Activated naive CD4-positive, alpha-beta T cell treated with anti-CD3 and anti-CD28 coated beads, Interleukin-2, amount 50 U/mL, for 24 hours (primary cell): ENCODE measurements around the gene HAUS5.

Experiments used
- H3K27ac Mint-ChIP-seq: one replicate; pipeline ENCODE4 v1.8.0; 2021; ENCODE audit warnings: mild to moderate bottlenecking, mixed read lengths
- H3K27me3 Mint-ChIP-seq: one replicate; pipeline ENCODE4 v1.8.0; 2021; ENCODE audit warnings: mixed read lengths
- H3K36me3 Mint-ChIP-seq: one replicate; pipeline ENCODE4 v1.8.0; 2021; ENCODE audit warnings: mixed read lengths
- H3K4me1 Mint-ChIP-seq: one replicate; pipeline ENCODE4 v1.8.0; 2021; ENCODE audit warnings: mixed read lengths
- H3K4me3 Mint-ChIP-seq: one replicate; pipeline ENCODE4 v1.8.0; 2021; ENCODE audit warnings: mild to moderate bottlenecking, mixed read lengths
- H3K9me3 Mint-ChIP-seq: one replicate; pipeline ENCODE4 v1.8.0; 2021; ENCODE audit warnings: mixed read lengths

The HAUS5 gene

GRCh38 chr19:35623327-35624010 lies 10.9 kb downstream of the HAUS5 start:
- Mint-ChIP-seq H3K9me3 (no peaks in the 10 kb centered on the region), H3K4me3 (no peak overlapping the region), H3K36me3 (peaks cover 2% of the 10 kb centered on the region), H3K27ac (no peak overlapping the region), H3K27me3 (no peaks in the 10 kb centered on the region), H3K4me1 (peaks cover 4% of the 10 kb centered on the region)

DNA sequence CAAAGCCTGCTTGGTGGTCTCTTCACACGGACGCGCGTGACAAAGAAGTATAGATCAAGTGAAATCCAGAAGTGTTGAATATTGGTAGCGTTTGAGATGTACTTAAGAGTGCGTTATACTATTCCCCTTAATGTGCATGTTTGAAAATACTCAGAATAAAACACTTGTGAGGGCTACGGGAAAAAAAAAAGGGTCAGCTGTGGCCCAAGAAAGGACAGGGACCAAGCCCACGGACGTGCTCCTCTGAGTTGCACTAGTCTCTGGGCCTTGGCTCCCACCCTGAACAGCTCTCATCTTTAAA lies 15.7 kb downstream of the HAUS5 start:
- Mint-ChIP-seq H3K36me3 (peaks cover 14% of the 10 kb centered on the region), H3K9me3 (no peaks in the 10 kb centered on the region), H3K4me1 (peaks cover 30% of the 10 kb centered on the region), H3K27ac (peak overlapping the region; percentile 99), H3K27me3 (no peaks in the 10 kb centered on the region), H3K4me3 (peak overlapping the region; percentile 100)

DNA sequence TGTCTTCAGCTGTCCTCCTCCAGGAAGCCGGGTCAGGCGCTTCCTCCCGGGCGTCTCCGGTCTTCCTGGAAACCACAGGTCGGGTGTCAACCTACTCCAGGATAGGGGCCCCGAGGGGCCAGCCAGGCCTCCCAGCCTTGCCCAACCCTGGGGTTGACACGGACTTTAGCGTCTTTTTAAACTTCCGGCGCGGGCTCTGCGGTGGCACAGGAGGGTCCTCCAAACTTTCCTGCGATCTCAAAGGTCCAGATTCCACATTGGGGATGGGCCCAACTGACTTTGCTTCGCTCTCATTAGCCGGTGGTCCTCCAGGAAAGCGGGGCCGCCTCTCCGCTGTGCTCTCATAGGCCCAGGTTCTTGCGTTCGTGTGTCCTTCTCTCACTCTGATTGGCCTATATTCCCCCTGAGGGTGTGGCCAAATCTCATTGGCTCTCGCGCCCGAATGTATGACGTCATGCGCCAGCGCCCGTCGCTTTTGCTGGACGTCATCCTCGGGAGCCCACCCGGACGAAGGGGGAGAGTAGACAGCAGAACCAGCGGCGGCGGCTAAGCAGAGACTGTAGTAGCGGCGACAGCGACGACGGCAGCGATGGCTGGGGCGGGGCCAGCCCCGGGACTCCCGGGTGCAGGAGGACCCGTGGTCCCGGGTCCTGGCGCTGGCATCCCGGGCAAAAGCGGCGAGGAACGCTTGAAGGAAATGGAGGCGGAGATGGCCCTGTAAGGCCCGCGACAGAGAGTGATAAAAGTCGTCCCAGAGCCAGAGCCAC lies 16.2 kb downstream of the HAUS5 start, which contains the start of gene RBM42:
RBM42 (plus strand) TSS at position 472 of the 767 bp plus-strand sequence; CDS start at position 590, 118 bp downstream.
- H3K27ac Mint-ChIP-seq = peak within 1 kb of the TSS; percentile 99
- H3K9me3 Mint-ChIP-seq = no peaks in the 10 kb centered on the region
- H3K4me3 Mint-ChIP-seq = peak within 1 kb of the TSS; percentile 100
- H3K27me3 Mint-ChIP-seq = no peaks in the 10 kb centered on the region
- peaks cover 30% of the 10 kb centered on the region for H3K4me1 Mint-ChIP-seq
- H3K36me3 Mint-ChIP-seq = peaks cover 16% of the 10 kb centered on the region

GRCh38 chr19:35629332-35629633 lies 16.7 kb downstream of the HAUS5 start:
- Mint-ChIP-seq H3K4me3 (peak overlapping the region; percentile 100), H3K27me3 (no peaks in the 10 kb centered on the region), H3K27ac (peak overlapping the region; percentile 99), H3K36me3 (peaks cover 16% of the 10 kb centered on the region), H3K4me1 (peaks cover 30% of the 10 kb centered on the region), H3K9me3 (no peaks in the 10 kb centered on the region)

- Mint-ChIP-seq H3K4me3 (no peak overlapping the region), H3K36me3 (peaks cover 17% of the 10 kb centered on the region), H3K27ac (no peak overlapping the region), H3K27me3 (no peaks in the 10 kb centered on the region), H3K4me1 (peaks cover 22% of the 10 kb centered on the region), H3K9me3 (no peaks in the 10 kb centered on the region)
These were observed 21.3 kb downstream of the HAUS5 start for GRCh38 chr19:35633727-35634440.

- peaks cover 12% of the 10 kb centered on the region for H3K36me3 Mint-ChIP-seq
- H3K4me3 Mint-ChIP-seq = no peak overlapping the region
- H3K4me1 Mint-ChIP-seq = peaks cover 14% of the 10 kb centered on the region
- no peaks in the 10 kb centered on the region for H3K27me3 Mint-ChIP-seq
- no peaks in the 10 kb centered on the region for H3K9me3 Mint-ChIP-seq
- no peak overlapping the region for H3K27ac Mint-ChIP-seq
These were observed 24.1 kb downstream of the HAUS5 start for GRCh38 chr19:35636651-35637050.

DNA sequence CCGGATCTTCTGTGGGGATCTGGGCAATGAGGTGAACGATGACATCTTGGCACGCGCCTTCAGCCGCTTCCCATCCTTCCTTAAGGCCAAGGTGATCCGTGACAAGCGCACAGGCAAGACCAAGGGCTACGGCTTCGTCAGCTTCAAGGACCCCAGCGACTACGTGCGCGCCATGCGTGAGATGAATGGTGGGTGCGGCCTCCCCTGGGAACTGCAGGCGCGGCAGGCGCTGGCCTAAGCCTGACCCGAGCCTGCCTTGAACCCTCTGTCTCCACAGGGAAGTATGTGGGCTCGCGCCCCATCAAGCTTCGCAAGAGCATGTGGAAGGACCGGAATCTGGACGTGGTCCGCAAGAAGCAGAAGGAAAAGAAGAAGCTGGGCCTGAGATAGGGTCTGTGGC lies 24.6 kb downstream of the HAUS5 start:
- Mint-ChIP-seq H3K27ac (no peak overlapping the region), H3K9me3 (no peaks in the 10 kb centered on the region), H3K36me3 (peaks cover 7% of the 10 kb centered on the region), H3K4me3 (no peak overlapping the region), H3K27me3 (no peaks in the 10 kb centered on the region), H3K4me1 (peaks cover 11% of the 10 kb centered on the region)

DNA sequence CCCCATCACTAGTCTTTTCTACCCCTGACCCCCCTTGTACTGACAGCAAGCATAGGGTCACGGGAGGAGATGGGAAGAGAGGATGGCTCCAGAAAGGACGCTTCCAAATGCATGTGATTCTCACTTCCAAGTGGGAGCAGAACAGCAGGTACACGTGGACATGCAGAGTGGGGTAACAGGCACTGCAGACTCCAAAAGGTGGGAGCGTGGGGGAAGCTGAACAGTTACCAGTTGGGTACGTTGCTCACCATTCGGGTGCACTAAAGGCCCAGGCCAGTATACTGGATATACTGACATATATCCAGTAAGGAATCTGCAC lies 26.7 kb downstream of the HAUS5 start:
- Mint-ChIP-seq H3K4me3 (no peak overlapping the region), H3K9me3 (no peaks in the 10 kb centered on the region), H3K27me3 (no peaks in the 10 kb centered on the region), H3K36me3 (peaks cover 2% of the 10 kb centered on the region), H3K4me1 (peaks cover 15% of the 10 kb centered on the region), H3K27ac (no peak overlapping the region)

DNA sequence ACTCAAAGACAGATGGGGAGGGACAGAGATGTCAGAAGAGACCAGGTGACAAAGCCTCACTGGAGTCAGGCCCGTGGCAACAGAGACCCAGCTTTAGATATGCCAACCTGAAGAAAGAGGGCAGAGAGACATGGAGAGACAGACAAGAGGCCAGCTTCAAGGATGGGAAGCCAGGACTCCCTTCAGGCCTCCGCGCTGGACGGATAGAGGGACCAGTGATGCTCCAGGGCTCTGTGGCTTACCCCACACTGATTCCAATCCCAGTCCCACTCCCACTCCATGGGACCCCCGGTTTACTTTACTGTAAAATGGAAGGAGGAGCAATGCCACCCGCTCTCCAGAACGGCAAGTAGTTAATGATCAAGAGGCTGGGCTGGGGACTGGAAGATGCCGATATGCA lies 27.3 kb downstream of the HAUS5 start:
- Mint-ChIP-seq H3K27me3 (no peaks in the 10 kb centered on the region), H3K27ac (no peak overlapping the region), H3K4me3 (no peak overlapping the region), H3K4me1 (peaks cover 21% of the 10 kb centered on the region), H3K9me3 (no peaks in the 10 kb centered on the region), H3K36me3 (peaks cover 2% of the 10 kb centered on the region)

- Mint-ChIP-seq H3K4me1 (peaks cover 34% of the 10 kb centered on the region), H3K9me3 (no peaks in the 10 kb centered on the region), H3K36me3 (no peaks in the 10 kb centered on the region), H3K27ac (no peak within 1 kb of the TSS), H3K4me3 (peak within 1 kb of the TSS; percentile 23), H3K27me3 (no peaks in the 10 kb centered on the region)
These were observed 29.1 kb downstream of the HAUS5 start, which contains the start of gene ETV2 for GRCh38 chr19:35641515-35642151. TSS of gene ETV2 (plus strand) at chr19:35641745. CDS start at chr19:35642461, 716 bp downstream.

DNA sequence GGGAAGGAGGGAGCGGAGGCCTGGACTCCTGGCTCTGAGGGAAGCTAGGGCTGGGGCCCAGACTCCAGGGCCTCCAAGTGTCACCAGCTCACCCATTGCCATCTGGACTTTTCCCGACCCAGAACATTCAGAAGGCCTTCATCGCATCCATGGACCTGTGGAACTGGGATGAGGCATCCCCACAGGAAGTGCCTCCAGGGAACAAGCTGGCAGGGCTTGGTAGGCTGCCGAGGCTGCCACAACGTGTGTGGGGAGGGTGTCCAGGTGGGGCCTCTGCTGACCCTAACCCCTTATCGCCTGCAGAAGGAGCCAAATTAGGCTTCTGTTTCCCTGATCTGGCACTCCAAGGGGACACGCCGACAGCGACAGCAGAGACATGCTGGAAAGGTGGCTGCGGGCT lies 29.8 kb downstream of the HAUS5 start:
- Mint-ChIP-seq H3K4me3 (peak overlapping the region; percentile 23), H3K36me3 (no peaks in the 10 kb centered on the region), H3K27ac (no peak overlapping the region), H3K9me3 (no peaks in the 10 kb centered on the region), H3K4me1 (peaks cover 36% of the 10 kb centered on the region), H3K27me3 (no peaks in the 10 kb centered on the region)

DNA sequence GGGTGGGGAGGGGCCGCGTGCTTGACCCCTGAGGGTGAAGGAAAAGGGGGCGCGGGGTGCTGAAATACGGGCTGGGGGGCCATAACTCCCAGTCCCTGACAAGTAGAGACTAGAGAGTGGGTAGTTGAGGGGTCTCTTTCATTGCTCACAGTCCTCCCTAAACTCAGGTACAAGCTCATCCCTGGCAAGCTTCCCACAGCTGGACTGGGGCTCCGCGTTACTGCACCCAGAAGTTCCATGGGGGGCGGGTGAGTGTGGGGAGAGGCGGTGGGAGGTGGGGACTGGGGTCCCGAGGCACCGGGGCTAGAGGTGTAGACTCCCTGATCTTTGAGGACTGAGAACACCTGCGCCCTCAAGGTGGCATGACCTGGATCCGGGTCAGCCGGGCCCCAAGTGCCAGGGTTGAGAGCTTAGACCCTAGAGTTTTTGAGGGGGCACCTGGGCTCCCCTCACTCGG lies 30.3 kb downstream of the HAUS5 start:
- H3K4me3 Mint-ChIP-seq = peak overlapping the region; percentile 69
- no peaks in the 10 kb centered on the region for H3K27me3 Mint-ChIP-seq
- no peaks in the 10 kb centered on the region for H3K9me3 Mint-ChIP-seq
- H3K4me1 Mint-ChIP-seq = peaks cover 36% of the 10 kb centered on the region
- no peak overlapping the region for H3K27ac Mint-ChIP-seq
- H3K36me3 Mint-ChIP-seq = no peaks in the 10 kb centered on the region

- Mint-ChIP-seq H3K4me3 (peak overlapping the region; percentile 69), H3K27me3 (no peaks in the 10 kb centered on the region), H3K27ac (no peak overlapping the region), H3K36me3 (no peaks in the 10 kb centered on the region), H3K4me1 (peaks cover 36% of the 10 kb centered on the region), H3K9me3 (no peaks in the 10 kb centered on the region)
These were observed 31.0 kb downstream of the HAUS5 start for GRCh38 chr19:35643255-35644205.

- H3K27me3 Mint-ChIP-seq = no peaks in the 10 kb centered on the region
These were observed 31.9 kb downstream of the HAUS5 start for GRCh38 chr19:35644206-35644986.

More at GRCh38 chr19:35644206-35644986, 31.9 kb downstream of the HAUS5 start:
- no peaks in the 10 kb centered on the region for H3K36me3 Mint-ChIP-seq
- peaks cover 43% of the 10 kb centered on the region for H3K4me1 Mint-ChIP-seq
- H3K9me3 Mint-ChIP-seq = no peaks in the 10 kb centered on the region
- H3K4me3 Mint-ChIP-seq = peak overlapping the region; percentile 69
- H3K27ac Mint-ChIP-seq = peak overlapping the region; percentile 70
